ENCODE measurements around the gene GLDC. TPM values are rescaled to one million over a fixed set of nuclear protein-coding genes. Genes with fewer than 3 reads are reported as not detected.
"Not testable (repeated sequence)": the region's sequence is repeated elsewhere in the genome, so short reads cannot be mapped to it uniquely, and the experiment has no call there.

Gene GLDC
- total RNA-seq, 1 donor from 2014 or later = 0.34 TPM

DNA sequence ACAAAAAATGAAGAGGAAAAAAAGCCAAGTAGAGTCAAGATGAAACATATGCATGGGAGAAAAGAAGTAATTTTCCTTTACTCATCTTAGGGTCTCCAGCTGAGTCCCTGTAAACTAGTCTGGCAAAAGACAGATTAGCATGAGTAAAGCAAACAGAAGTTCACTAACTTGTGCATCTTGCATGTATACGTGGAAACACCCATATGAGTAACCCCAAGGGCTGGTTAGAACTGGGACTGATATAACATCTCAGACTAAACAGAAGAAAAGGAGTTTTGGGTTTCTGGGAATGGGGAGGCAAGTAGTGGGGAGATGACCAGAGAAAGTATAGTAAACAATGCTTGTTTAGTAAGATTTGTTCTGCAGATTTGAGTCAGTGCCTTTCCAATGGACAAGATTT lies 20.1 kb upstream of the GLDC start:
- intact Hi-C loops (cut with micrococcal nuclease) = no loop called here

DNA sequence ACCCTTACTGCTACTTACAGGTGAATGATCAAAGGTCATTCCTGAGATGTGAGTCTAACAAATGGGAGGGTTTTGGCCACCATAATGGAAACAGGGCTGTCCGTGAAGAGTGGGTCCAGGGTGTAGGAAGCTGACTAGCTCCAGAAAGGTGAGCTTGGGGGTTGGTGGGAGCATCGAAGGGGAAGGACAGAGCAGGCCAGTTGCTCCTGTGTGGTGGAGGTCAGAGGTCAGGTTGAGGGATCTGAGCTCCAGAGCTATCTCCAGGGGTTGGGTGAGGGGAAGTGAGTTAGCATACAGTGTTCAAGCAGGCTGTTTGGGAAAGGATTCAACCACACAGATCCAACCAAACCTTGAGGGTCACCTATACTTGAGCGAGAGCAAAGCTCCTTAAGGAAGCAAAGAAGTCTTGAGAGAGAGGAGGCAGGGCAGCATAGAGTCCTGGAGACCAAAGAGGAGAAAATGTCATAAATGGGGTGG lies 18.7 kb upstream of the GLDC start:
- intact Hi-C loops (cut with micrococcal nuclease) = no loop called here

DNA sequence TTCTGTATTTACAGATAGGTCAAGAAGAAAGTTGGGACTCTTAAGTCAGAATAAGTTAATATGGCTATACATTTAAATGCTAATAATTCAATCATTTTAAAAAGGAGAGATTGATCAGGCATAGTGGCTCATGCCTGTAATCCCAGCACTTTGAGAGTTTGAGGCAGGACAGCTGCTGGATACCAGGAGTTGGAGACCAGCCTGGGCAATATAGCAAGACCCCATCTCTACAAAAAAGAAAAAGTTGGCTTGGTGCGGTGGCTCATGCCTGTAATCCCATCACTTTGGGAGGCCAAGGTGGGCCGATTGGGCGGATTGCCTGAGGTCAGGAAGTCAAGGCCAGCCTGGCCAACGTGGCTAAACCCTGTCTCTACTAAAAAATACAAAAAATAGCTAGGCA lies 15.0 kb upstream of the GLDC start:
- intact Hi-C loops (cut with micrococcal nuclease) = no loop called here

DNA sequence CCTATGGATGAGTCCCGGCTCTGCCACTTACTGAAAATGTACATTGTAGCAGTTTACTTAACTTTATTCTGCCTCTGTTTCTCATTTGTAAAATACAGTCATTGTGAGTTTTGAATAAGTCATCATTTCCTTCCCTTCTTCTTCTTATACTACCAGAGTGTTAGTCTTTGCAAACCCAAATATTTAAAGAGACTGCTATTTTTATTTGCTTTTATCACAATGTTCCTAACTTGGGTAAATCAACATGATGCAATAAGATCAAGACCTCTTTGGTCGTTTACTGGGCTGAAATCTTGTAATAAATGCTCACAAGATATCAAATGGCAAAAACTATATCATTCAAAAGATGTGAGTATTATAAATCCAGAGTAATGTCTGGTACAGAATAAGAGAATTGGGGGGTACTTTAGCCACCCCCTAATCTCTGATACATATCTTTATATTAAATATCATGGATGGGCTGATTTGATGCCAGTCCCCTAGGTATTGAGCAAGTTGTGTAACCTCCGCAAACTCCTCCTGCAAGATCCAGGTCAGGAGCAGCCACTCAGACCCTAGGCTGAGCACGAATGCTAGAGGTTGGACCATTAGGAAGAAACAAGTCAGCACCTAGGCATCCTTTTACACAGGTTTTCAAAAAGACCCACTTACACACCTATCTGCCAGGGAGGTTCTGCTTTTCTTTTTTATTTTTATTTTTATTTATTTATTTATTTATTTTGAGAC lies 13.3 kb upstream of the GLDC start:
- intact Hi-C loops (cut with micrococcal nuclease) = no loop called here

DNA sequence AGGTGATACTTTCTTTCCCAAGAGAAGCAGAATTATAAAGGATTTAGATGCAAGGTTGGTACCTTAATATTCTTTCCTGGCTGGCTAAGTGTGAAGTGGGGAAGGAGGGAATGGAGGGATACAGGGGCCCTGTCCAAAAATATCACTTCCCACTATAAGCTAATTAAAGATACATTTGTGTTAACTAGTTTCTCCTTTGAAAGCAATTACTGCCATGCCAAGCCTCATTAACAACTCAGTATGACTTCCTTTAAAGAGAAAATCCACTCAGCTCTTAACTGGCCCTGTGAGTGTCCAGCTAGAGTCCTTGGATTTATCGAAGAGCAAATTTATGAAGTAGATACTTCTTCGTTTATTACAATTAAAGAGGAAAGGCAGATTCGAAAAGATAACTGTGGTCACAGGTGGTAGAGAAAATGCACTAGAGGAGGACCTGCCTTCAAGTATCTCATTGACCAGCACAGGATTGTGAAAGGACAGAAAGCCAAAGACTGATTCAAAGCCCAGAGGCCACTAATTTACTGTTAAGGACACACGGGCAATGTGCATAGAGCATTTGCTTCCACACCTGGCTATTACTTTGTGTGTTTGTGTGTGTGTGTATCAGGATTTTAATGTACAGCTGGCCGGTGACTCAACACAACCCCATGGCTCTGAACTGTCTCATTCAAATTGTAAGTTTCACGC lies 11.2 kb upstream of the GLDC start:
- intact Hi-C loops (cut with micrococcal nuclease) = no loop called here

DNA sequence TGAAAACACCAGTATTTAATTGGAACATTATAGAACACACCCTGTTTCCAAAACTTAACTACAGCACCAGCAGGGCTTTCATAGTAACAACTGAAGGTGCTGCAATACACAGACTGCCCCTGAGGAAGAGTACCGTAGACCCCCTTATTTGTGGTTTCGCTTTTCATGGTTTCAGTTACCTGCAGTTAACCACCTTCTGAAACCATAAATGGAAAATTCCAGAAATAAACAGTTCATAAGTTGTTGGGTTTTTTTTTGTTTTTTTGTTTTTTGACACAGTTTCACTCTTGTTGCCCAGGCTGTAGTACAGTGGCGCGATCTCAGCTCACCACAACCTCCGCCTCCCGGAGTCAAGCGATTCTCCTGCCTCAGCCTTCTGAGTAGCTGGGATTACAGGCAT lies 9.5 kb upstream of the GLDC start:
- intact Hi-C loops (cut with micrococcal nuclease) = no loop called here

DNA sequence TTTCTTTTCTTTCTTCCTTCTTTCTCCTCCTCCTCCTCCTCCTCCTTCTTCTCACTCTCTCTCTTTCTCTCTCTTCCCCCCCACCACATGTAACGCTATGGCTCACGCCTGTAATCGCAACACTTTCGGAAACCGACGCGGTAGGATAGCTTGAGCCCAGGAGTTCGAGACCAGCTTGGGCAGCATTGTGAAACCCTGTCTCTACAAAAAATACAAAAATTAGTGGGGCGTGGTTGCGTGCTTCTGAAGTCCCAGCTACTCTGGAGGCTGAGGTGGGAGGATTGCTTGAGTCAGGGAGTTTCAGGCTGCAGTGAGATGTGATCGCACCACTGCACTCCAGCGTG lies 736 bp upstream of the GLDC start:
- intact Hi-C loops (cut with micrococcal nuclease) = no loop called here

DNA sequence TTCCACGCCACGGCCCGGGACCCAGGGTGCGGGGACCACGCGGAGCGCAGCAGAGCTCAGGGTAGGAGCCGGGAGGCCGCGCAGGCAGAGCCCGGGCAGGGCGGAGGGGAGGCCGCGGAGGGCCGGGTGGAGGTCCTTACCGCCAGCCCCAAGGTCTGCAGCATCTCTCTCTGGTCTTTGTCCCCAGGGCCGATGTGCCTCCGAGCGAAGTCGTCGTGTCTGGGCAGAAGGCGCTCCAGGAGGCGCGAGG lies 499 bp downstream of the GLDC start:
- intact Hi-C loops (cut with micrococcal nuclease) = not testable (repeated sequence)

DNA sequence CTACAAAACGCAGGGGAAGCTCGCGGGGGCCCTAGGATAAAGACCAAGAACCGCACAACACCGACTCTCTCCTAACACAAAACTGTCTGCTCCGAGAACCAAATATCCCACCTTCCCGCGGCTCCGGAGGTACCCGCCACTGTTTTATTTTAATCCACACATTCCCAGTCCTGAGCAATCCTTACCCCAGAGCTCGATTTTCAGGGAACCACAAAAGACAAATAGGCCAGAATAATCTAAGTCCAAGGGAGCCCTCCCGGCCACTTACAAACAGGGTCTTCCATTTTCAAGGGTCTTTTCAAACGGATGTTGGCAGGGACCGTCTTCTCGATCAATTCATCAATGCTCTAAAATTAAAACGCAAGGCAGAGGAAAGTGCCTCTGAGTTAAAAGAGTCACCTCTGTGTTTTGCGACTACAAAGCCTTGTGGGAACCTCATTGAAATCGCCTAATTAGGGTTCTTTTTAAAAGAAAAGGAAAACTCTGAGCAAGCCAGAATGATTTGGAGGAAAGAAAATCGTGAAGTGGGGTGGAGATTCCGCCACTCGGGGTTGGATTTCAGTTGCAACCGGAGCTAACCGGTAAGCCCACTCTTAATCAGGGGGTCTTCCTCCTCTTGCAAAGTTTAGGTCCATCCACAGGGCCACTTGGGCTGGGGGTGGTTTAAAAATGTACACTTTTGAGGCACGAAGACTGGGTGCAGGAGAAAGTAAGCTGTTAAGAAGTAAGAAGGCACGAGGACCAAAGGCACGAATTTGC lies 1.0 kb downstream of the GLDC start:
- intact Hi-C loops (cut with micrococcal nuclease) = no loop called here

DNA sequence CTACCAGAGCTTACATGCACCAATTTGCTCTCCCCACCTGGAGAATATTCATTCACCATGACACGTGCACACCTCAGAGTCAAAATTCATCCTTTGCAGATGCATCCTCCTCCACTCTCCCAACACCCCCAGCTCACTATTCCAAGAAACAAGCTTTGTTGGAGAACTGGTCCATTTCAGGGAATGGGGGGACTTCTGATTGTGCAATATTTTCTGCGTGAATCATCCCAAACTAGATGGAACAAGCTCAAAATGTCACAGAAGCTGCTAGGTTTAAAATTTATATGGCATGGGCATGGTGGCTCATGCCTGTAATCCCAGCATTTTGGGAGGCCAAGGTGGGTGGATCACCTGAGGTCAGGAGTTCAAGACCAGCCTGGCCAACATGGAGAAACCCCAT lies 3.6 kb downstream of the GLDC start:
- intact Hi-C loops (cut with micrococcal nuclease) = no loop called here

DNA sequence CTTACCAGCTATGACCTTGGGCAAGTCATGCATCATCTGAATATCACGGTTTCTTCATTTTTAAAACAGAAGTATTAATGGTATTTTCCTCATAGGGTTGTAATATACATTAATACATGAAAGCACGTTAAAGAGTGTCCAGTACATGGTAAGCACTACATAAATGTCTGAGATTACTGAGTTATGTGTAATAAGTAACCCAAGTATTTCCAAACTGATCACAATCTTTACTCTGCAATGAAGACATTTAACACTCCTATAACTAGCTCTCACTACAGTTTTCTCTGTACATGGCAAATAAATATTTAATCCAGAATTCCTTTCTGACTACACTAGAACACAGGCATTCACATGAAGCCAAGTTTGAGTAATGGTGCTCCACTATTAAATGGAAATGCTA lies 4.0 kb downstream of the GLDC start:
- intact Hi-C loops (cut with micrococcal nuclease) = no loop called here

DNA sequence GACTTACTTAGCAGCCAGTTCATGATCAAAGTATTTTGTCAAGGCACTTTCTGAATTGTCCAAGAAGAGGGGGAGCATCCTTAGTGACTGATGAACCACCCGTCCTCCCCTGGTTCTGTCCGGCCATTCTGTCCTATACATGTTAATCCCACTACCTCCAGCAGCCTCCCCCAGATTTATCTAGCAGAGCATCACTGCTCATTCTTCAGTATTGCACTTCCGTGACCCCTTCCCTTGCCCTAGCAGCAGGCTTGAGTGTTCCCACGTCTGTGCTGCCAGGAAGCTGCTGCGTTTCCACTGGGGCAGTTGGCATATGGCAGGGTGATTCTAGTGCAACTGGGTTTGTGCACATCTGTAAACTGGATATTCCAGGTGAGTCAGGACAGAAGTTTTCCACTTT lies 4.5 kb downstream of the GLDC start:
- intact Hi-C loops (cut with micrococcal nuclease) = no loop called here

DNA sequence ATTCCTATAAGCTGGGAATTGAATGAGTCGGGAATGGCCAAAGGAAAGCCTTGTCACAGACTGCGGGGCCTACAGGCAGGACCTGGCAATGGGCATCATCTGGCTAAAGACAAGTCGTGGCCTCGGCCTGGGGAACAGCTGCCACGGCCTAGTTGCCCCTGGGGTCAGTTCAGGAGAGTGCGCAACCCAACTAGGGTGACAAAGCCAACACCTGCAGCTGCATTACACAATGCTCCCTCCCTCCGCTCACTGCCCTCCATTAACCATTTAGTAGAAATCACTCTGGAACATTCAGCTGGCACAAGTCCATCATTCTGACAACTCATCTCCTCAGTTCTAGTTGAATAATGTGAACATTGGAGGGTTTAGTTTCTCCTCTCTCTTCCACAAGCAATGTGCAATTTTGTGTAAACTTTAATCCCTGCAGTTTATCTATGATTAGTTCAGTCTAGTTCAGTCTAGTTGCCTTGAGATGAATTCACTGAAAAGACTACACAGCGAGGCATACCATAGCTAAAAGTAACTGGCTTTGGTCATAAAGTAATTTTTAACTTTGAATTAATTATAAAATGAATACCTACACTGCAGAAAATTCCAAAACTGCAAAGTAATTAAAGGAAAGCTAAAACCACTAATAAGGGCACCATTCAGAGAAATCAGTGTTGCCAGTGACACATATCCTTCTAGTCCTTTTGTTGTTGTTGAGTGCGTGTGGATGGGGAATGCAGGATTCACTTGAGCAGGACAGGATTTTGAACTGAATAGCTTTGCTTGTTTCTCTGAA lies 5.1 kb downstream of the GLDC start:
- intact Hi-C loops (cut with micrococcal nuclease) = no loop called here

DNA sequence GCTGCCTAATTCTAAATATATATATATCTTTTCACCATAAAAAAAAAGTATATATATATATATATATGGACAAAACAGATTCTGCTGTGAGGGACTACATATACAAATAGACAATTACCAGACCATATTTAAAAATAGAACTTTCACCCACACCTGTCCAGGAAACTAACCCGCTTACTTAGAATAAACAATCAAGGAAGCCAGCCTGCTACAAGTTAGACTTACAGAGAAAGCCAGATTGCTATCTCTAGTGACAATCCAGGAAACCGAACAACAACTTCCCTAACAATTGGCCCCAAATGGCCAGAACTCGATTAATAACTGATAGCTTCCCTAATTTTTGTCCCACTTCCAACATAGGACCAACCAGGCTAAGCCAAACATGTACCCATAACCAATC lies 5.9 kb downstream of the GLDC start:
- intact Hi-C loops (cut with micrococcal nuclease) = no loop called here

DNA sequence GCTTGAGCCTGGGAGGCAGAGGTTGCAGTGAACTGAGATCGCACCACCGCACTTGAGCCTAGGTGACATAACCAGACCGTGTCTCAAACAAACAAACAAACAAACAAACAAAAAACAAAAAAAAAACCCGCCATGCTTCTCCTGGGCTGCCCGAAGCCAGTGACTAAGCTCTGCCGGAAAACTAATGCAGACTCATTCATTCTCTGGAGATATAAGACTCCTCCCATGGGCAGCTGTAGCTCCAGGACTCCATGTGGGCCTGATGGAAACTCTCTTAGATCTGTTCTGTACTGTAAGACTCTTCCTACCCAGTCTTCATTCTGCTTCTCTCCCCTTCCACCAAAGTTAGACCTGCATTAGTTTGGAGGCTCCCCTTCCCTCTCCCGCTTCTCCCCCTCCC lies 11.1 kb downstream of the GLDC start:
- intact Hi-C loops (cut with micrococcal nuclease) = no loop called here

DNA sequence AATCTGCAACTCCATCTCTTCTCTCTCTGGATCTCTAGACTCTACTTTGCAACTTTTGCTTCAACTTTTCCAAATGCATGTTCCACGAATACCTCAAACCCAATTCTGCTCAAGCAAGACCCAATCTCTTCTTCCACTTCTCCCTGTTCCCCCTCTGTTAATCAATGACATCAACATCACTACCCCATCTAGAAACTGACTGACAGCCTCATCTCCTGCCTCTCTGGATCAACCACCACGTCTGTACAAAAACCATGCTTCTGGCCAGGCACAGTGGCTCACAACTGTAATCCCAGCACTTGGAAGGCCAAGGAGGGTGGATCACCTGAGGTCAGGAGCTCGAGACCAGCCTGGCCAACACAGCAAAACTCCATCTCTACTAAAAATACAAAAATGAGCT lies 12.2 kb downstream of the GLDC start:
- intact Hi-C loops (cut with micrococcal nuclease) = no loop called here

DNA sequence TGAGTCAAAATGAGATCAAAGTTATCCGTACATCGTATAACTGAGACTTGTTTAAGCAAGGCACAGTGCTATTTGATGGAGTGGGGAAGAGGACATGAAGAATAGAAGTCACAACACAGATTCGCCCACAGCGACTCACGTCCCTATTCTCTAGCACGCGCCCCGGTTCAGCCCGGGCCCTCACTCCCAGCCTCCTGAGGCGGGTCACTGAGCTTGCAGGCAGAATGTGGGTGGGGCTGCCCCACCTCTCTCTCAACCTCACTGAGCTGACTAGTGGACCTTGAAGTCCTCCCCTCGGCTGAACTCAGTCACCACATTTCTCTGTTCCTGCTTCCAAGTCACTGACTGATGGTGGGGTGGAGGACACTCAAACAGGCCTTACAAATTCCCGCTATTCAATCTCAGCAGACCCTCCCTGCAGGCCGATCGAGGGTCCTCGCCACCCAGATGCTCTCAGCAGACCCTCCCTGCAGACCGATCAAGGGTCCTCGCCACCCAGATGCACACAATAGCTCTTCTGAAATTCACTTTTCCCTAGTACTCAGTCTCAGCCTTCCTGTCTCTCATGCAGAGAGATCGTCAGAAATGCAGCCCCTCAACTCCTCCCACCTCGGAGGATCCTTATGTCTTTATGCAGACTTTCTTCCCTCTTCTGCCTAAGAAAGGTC lies 12.9 kb downstream of the GLDC start:
- intact Hi-C loops (cut with micrococcal nuclease) = no loop called here

DNA sequence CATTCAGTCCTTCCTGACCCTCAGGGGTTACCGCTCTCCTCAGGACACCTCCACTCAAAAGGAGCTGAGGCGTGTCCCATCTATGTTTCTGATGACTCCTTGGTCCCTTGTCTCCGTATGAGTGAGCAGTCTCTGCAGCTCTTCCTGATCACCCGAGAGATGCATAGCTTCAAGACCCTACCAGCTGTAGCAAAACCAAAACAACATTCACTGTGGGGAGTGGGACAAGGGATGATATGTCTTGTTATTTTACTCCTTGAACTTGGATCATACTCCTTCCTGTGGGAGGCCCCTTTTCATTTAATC lies 14.4 kb downstream of the GLDC start:
- intact Hi-C loops (cut with micrococcal nuclease) = no loop called here

DNA sequence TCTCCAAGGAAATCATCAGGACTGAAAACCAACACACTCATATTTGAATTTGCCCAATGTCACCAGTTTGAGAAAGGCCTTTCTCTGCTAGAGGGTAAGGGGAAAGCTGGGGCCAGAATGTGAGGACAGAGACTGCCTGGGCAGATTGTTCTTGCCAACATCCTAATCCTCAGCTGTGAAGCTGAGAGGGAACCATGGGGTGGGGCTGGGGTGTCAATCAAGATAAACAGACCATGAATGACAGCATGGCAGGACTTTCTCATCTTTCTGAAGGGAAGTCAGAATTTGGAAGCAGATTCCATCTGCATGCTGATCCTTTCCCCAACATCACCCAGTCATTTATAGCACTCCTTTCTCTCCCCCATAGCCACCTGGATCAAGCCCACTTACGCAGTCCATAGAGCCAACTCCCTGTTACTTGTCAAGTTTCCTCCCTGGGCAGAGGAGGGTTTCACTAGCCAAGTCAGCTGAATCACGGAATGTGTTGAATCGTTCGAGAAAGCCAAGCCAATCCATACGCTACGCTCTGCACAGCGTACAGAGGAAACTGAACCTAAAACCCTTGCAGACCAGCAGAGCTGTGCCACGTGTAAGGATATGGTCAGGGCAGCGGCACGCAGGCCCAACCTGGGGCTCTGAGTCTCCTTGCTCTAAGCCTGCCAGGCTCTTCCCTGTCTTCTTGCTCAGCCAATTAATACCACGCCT lies 14.9 kb downstream of the GLDC start:
- intact Hi-C loops (cut with micrococcal nuclease) = no loop called here

DNA sequence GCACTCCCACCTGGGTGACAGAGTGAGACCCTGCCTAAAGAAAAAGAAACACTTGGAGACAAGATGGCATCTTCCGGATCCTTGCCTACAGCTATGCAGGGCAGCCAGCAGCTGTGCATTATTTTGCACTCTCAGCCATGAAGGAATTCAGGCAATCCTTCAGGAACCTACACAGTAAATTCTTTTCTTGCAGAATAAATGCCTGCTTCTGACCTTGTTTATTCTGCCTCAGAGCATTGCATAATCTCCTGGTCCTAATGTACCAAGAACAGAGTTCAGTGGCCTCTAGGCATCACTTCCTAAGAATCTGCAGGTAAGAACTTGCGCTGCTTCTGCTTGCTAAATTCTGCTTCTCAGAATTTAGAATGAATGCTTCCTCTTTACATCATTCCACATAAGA lies 16.8 kb downstream of the GLDC start:
- intact Hi-C loops (cut with micrococcal nuclease) = no loop called here

DNA sequence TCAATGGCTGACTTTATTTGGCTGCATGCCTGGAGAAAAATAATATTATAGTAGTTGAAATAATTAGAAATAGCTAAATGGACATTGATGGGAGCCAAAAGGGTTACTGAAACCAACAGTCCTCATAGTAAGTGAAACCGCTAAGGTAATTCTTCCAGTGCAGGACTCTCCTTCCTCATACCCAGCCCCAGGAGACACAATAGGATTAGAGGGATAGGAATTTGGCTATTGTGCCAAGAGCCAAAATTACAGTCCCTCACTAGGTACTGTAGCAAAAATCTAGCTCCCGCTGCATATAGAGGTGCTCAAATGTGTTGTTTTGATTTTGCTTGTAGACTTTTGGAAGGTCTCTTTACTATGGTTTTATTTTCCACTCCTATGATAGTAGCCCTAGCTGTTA lies 20.2 kb downstream of the GLDC start:
- intact Hi-C loops (cut with micrococcal nuclease) = no loop called here

Data from T-helper 2 cell treated with Interferon-gamma antibody and Interleukin-4, amounts not matched to agents 100 ng/mL and 5 ng/mL, for 36 hours (primary cell).